Heart left ventricle (tissue), 16 donors: ENCODE data around the gene CLCN1. TPM values are rescaled to one million over a fixed set of nuclear protein-coding genes. Genes with fewer than 3 reads are reported as not detected.

Experiments used
- ATAC-seq, 4 donors: fragments of 200-7000 bp; cut with Tn5 transposase; one replicate each; pipeline ENCODE4 v1.9.1; 2020 to 2022; ENCODE audit warnings: moderate library complexity in 4 of 4, mild to moderate bottlenecking in 3 of 4, moderate number of reproducible peaks in 1 of 4
- DNase-seq, 5 donors: peaks; one replicate each; pipeline ENCODE4 v3.0.0-alpha.2; 2020
- H3K27ac ChIP-seq, 12 donors: fragments of 200-600 bp; sonication (generic) in 4 of 12; one replicate each; pipeline versions ENCODE4 v1.5.0 to v1.8.0; 2016 to 2022; ENCODE audit warnings: mild to moderate bottlenecking in 2 of 12
- H3K27me3 ChIP-seq, 9 donors: fragments of 200-600 bp; sonication (generic) in 2 of 9; one replicate each; pipeline versions ENCODE4 v1.5.1 to v1.8.0; 2016 to 2022; ENCODE audit warnings: mild to moderate bottlenecking in 3 of 9
- H3K36me3 ChIP-seq, 9 donors: fragments of 200-600 bp; sonication (generic) in 2 of 9; one replicate each; pipeline versions ENCODE4 v1.5.0 to v1.8.0; 2018 to 2022; ENCODE audit warnings: mild to moderate bottlenecking in 2 of 9
- H3K4me1 ChIP-seq, 12 donors: fragments of 200-600 bp; sonication (generic) in 4 of 12; one replicate each; pipeline versions ENCODE4 v1.5.0 to v1.8.0; 2016 to 2022; ENCODE audit warnings: mild to moderate bottlenecking in 3 of 12
- H3K4me3 ChIP-seq, 12 donors: fragments of 200-600 bp; sonication (generic) in 4 of 12; one replicate each; pipeline versions ENCODE4 v1.5.0 to v1.8.0; 2017 to 2022; ENCODE audit warnings: mild to moderate bottlenecking in 9 of 12, moderate library complexity in 4 of 12
- H3K9me3 ChIP-seq, 12 donors: fragments of 200-600 bp; sonication (generic) in 4 of 12; one replicate each; pipeline versions ENCODE4 v1.5.0 to v1.8.0; 2016 to 2022; ENCODE audit warnings: mild to moderate bottlenecking in 1 of 12
- POLR2A ChIP-seq, 2 donors: fragments of 450-650 bp; IDR thresholded peaks; one replicate each; pipeline ENCODE4 v1.6.1; 2017; ENCODE audit warnings: antibody characterized with exemption in 2 of 2, mild to moderate bottlenecking in 2 of 2, moderate library complexity in 2 of 2
- WGBS, 4 donors: extraction: QIAGEN DNeasy Blood & Tissue Kit in 2 of 4; methylation state at CpG; one replicate each; pipeline versions ENCODE4 v1.1.5 to v1.1.7; 2013 to 2018; 5-methylcytosine and 5-hydroxymethylcytosine counted together
- intact Hi-C, 10 donors: fragments of 100-400 bp; cut with DNase I; formaldehyde crosslinking; loops; one replicate each; pipeline versions ENCODE4 v1.11.1 to v1.14.2; 2022
- polyA plus RNA-seq, 2 donors: library from polyadenylated mRNA; stranded (reverse); fragments of 200-250 nt; gene quantifications; one replicate each; pipeline ENCODE4 v1.2.3, GENCODE V29; 2013
- total RNA-seq, 9 donors: library from RNA; depleted of rRNA in 2 of 9; stranded (reverse); fragments of >200 nt in 2 of 9; fragmentation: NEBNext Ultra II Directional in 3 of 9; extraction: Animal tissue kit (Norgen Biotek cat#: 25700) in 3 of 9; gene quantifications; one replicate each; pipeline versions ENCODE4 v1.1.0 to v1.2.4, GENCODE V29; 2016 to 2023
- TF ChIP-seq, protein P1 (sequence below), 12 donors: fragments of 200-600 bp; sonication (generic) in 4 of 12; IDR thresholded peaks; one replicate each; pipeline versions ENCODE4 v1.5.0 to v1.8.0; 2018 to 2022; ENCODE audit warnings: antibody characterized with exemption in 12 of 12, mild to moderate bottlenecking in 5 of 12
- donor health status: ischemic (EF 13 %, LVEDD 7.1; RV severe dilation, severe dysfunction).
- donor health status: healthy with polysubstance abuse.
- donor health status: DM: no; HTN: yes; CAD: no.
- donor health status: DM: no; HTN: no; CAD: no.
- donor health status: ischemic (EF 25% LVEDD 6.9; RV normal size, moderate dysfunction).
- donor health status: ischemic (EF 25% LVEDD 5.7; RV mildly dilated, moderate dysfunction).
- donor health status: healthy.
- donor health status: DM: yes; HTN: yes; CAD: no.
- donor health status: ischemic (EF 35%, LVEDD 5.7; RV mildly dilated, moderate dysfunction).
- donor health status: nonischemic (EF 11% LVEDD 7.7; RV severe dilation, severe dysfunction).
- donor health status: DM: yes; HTN: yes; CAD: no.
- donor health status: PGD.
- donor health status: ischemic (EF 29% LVEDD 5.4; RV normal size, mild dysfunction).
- donor health status: nonischemic (EF 23%, LVEDD 6.1; RV moderate dilation, normal function).

CLCN1 gene
- total and polyA plus RNA-seq, 11 donors = 0.03 to 1.4 TPM; not detected in 9

DNA sequence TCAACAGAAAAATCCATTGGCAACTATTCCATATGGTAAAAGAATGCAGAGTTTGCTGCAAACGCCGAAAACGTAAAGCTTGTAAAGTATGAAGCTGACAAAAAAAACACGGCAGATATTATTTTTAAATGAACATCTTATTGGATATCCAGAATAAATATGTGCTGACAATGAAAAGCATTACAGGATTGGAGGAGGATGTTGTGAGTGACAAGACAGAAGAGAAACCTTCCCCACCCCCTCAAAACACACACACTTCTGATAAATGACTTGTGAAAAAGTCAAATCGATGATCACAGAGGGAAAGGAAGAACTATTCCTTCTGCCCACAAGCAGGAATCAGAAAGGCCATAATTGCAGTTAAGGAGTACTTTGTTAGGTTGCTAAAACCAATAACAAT is 32.0 kb downstream of the CLCN1 start:
- H3K4me1 ChIP-seq = peaks cover 0 to 10% (median 0%) of the 10 kb centered on the region in 12 donors
- no peak for TF ChIP-seq POLR2A (IDR thresholded peaks at IDR 0.05)
- TF ChIP-seq, protein P1, sequence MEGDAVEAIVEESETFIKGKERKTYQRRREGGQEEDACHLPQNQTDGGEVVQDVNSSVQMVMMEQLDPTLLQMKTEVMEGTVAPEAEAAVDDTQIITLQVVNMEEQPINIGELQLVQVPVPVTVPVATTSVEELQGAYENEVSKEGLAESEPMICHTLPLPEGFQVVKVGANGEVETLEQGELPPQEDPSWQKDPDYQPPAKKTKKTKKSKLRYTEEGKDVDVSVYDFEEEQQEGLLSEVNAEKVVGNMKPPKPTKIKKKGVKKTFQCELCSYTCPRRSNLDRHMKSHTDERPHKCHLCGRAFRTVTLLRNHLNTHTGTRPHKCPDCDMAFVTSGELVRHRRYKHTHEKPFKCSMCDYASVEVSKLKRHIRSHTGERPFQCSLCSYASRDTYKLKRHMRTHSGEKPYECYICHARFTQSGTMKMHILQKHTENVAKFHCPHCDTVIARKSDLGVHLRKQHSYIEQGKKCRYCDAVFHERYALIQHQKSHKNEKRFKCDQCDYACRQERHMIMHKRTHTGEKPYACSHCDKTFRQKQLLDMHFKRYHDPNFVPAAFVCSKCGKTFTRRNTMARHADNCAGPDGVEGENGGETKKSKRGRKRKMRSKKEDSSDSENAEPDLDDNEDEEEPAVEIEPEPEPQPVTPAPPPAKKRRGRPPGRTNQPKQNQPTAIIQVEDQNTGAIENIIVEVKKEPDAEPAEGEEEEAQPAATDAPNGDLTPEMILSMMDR (IDR thresholded peaks at IDR 0.05) = no peak
- H3K9me3 ChIP-seq = no peaks in the 10 kb centered on the region
- DNase-seq (no peak), ATAC-seq (no peak)
- H3K27me3 ChIP-seq = peaks cover 0 to 38% (median 9%) of the 10 kb centered on the region in 9 donors
- no peaks in the 10 kb centered on the region for H3K36me3 ChIP-seq
- H3K4me3 ChIP-seq = no peak overlapping the region
- intact Hi-C loops = no loop called here
- WGBS, 4 donors = 59 to 74% (median 66%) methylated on average over 5 of the region's 5 CpGs
- no peak overlapping the region for H3K27ac ChIP-seq

DNA sequence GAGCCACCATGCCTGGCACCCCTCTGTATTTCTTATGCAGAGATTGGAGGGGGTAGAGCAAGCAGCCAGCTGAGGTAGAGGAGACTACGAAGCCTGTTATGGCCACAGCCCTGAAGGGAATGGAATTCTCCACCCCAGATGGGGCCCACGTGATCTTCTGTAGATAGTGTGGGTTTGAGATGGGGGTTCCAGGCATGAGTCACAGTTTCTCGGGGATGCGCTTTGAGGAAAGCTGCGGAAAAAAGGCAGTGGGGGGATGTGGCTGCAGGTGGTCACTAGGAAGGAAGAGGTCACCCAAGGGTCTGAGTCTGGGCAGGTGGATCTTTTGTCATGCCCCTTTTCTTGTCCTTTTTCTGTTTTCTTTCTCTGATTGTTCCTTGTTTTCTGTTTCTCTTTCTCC is 35.1 kb downstream of the CLCN1 start:
- intact Hi-C loops = no loop called here
- Histone ChIP-seq H3K36me3 (no peaks in the 10 kb centered on the region), H3K27ac (no peak overlapping the region), H3K9me3 (no peaks in the 10 kb centered on the region), H3K4me3 (no peak overlapping the region), H3K4me1 (no peaks in the 10 kb centered on the region), H3K27me3 (peaks cover 0 to 10% (median 4%) of the 10 kb centered on the region in 9 donors)
- TF ChIP-seq, protein P1 (IDR thresholded peaks at IDR 0.05) = no peak
- TF ChIP-seq POLR2A (IDR thresholded peaks at IDR 0.05) = no peak
- ATAC-seq (no peak), DNase-seq (no peak)
- WGBS, 4 donors = 63 to 73% (median 69%) methylated on average over 5 of the region's 5 CpGs

DNA sequence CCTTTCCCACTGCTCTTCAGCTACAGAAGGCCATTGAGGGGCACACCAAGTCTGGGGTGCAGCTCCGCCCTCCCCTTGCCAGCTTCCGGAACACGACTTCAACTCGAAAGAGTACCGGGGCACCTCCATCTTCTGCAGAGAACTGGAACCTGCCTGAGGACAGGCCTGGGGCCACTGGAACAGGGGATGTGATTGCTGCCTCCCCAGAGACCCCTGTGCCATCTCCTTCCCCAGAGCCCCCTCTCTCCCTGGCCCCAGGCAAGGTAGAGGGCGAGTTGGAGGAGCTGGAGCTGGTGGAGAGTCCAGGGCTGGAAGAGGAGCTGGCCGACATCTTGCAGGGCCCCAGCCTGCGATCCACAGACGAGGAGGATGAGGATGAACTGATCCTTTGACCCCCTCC is 35.7 kb downstream of the CLCN1 start:
- H3K4me1 ChIP-seq = no peaks in the 10 kb centered on the region
- H3K36me3 ChIP-seq = no peaks in the 10 kb centered on the region
- no peaks in the 10 kb centered on the region for H3K9me3 ChIP-seq
- H3K27me3 ChIP-seq = peaks cover 0 to 6% (median 1%) of the 10 kb centered on the region in 9 donors
- no peak for ATAC-seq
- H3K4me3 ChIP-seq = no peak overlapping the region
- no peak for TF ChIP-seq POLR2A (IDR thresholded peaks at IDR 0.05)
- TF ChIP-seq, protein P1 (IDR thresholded peaks at IDR 0.05) = no peak
- DNase-seq = no peak
- H3K27ac ChIP-seq = no peak overlapping the region
- WGBS, 4 donors = 91 to 99% (median 95%) methylated on average over 5 to 9 of the region's 9 CpGs
- intact Hi-C loops = no loop called here

DNA sequence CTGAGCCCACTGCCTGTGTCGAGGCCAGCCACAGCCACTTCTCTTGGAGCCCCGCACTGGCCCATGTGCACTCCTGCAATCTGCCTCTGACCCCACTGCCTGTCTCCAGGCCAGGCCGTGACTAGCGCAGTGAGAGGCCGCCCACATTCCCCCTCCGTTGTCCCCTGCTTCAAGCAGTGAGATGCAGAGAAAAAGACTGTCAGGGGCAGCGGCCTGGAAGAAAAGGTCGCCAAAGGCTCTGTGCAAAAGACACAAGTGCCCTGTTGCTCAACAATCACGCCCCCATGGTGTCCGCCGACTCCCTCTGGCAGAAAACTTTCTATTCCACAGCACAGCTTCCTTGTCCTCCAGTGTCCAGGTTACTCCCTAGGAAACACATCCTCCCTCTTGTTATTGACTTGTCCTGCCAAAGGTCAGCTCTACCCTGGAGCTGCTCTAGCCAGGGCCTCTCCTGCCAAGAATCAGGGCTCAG is 36.7 kb downstream of the CLCN1 start:
- H3K4me1 ChIP-seq = no peaks in the 10 kb centered on the region
- H3K36me3 ChIP-seq = no peaks in the 10 kb centered on the region
- TF ChIP-seq POLR2A (IDR thresholded peaks at IDR 0.05) = no peak
- TF ChIP-seq, protein P1 (IDR thresholded peaks at IDR 0.05) = no peak
- H3K9me3 ChIP-seq = no peaks in the 10 kb centered on the region
- WGBS, 4 donors = 70 to 76% (median 71%) methylated on average over 11 of the region's 11 CpGs
- no peak overlapping the region for H3K27ac ChIP-seq
- DNase-seq (no peak), ATAC-seq (no peak)
- H3K27me3 ChIP-seq = peaks cover 0 to 6% (median 0%) of the 10 kb centered on the region in 9 donors
- intact Hi-C loops = no loop called here
- no peak overlapping the region for H3K4me3 ChIP-seq
